GM18505 (cell line): ENCODE measurements around the gene MAPK14.
"Not testable (repeated sequence)": the region's sequence is repeated elsewhere in the genome, so short reads cannot be mapped to it uniquely, and the experiment has no call there.

Experiments used
- ATAC-seq: cut with Tn5 transposase; IDR thresholded peaks from one replicate; pipeline ENCODE4 v1.9.1; 2021; ENCODE audit not compliant: unreplicated experiment
- POLR2A ChIP-seq: IDR thresholded peaks from 4 replicates; pipeline ENCODE4 v1.6.1; 2011; ENCODE audit warnings: borderline replicate concordance; ENCODE audit not compliant: insufficient read depth, insufficient read length; ENCODE audit errors: extremely low read depth

The MAPK14 gene

DNA sequence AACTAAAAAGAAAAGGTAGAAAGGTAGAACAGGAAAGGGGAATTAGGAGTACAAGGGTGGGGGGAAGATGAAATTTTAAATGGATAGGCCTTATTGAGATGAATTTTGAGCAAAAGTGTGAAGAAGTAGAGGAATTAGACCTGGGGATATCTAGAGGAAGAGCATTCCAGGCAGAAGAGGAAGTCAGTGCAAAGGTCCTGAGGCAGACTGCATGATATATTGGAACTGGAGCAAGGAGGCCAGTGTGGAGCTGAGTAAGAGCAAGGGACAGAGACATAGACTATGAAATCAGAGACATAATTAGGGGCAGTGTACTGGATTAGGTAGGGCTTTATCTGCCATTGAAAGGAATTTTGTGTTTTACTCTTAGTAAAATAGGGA lies 40.4 kb downstream of the MAPK14 start:
- TF ChIP-seq POLR2A = no peak
- no peak for ATAC-seq

DNA sequence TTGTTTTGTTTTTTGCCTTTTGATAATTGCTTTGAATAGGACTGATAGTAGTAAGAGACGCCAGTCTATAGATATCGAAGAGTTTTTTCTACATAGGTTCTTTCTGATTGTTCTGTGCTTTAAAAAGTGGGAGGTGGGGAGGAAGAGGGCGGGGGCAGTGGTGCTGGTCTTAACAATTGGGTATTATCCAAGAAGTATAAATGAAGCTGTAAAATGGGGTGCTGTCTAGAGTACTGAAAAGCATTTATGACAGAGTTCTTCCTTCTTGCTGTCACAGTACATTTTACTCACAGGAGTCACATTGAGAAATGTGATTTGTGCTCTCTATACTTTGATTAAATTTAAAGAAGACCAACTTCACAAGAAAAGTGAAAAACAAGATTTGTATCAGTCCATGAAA lies 41.0 kb downstream of the MAPK14 start:
- no peak for ATAC-seq

DNA sequence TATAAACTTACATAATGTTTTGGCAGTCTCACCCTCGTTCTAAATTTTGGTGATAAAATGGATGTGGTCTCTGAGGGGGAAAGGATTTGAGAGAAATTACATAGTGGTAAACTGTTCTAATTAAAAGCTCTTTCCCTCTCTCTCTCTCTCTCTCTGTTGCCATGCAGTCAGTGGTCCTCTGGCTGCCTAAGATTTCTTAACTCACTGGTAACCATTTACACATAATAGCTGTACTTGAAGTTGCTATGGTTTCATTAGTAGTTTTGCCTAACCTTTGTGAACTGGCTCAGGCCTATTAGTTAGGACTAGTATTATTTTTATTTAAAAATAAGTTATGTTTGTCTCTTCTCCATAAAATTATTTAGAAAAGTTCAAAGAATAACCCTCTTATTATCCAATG lies 42.0 kb downstream of the MAPK14 start:
- ATAC-seq = no peak
- no peak for TF ChIP-seq POLR2A

More for the DNA sequence above, 41.0 kb downstream of the MAPK14 start:
- TF ChIP-seq POLR2A = no peak

DNA sequence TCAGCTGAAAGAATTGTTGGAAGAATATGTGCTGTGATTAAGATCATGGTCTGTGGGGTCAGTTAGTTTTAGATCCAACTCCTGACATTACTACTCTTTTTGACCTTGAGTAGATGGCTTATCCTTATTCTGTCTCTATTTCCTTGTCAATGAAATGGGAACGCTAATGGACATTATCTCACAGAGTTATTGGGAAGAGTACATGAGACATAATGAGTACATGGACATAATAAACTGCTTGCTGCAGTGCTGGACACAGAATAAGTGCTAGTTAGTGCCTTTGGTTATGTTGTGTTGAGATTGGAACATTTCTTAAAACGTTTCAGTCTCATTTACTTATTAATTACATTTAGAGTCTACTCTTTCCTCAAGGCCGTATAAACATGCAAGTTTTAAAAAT lies 42.6 kb downstream of the MAPK14 start:
- ATAC-seq = no peak
- TF ChIP-seq POLR2A = no peak

DNA sequence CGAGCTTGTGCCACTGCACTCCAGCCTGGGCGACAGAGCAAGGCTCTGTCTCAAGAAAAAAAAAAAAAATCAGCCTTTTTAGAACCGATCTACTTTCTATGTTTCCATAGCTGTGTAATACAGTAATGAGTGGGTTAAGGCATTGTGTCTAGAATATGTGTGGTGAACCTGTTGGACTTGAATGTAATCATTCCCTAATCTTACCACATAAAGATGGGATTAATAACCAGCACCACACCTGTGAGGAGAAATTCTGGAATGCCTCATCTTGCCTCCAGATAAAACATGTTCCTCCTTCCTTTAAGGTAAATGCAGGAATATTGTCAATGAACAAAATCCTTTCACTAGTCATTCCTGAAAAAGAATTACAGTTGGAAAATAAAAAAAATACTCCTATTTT lies 43.7 kb downstream of the MAPK14 start:
- TF ChIP-seq POLR2A = no peak
- ATAC-seq = no peak

DNA sequence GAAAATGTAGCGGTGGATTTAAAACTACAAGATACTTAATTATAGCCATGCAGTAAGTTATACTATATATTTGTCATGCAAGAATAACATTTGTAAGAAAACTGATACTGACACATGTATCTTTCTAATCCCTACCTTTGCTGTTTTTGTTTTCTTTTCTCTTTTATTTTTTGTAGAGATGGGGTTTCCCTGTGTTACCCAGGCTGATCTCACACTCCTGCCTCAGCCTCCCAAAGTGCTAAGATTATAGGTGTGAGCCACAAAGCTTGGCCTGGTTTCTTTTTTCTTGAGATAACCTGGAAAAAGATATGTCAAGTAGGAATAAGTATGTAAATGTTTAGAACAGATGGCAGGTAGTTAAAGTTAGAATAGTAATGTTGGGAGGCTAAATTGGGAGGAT lies 44.1 kb downstream of the MAPK14 start:
- no peak for TF ChIP-seq POLR2A
- ATAC-seq = no peak

DNA sequence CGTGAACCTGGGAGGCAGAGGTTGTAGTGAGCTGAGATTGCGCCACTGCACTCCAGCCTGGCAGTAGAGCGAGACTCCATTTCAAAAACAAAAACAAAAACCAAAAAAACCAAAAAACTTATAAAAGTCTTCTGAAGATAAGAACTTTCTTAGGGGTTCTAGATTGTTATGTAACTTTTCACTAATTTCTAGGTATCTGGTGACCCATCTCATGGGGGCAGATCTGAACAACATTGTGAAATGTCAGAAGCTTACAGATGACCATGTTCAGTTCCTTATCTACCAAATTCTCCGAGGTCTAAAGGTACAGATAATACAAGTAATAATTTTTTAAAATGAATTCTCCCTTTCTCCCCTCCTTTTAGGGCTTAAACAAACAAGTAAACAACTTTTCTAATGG lies 45.1 kb downstream of the MAPK14 start:
- ATAC-seq = no peak
- no peak for TF ChIP-seq POLR2A

DNA sequence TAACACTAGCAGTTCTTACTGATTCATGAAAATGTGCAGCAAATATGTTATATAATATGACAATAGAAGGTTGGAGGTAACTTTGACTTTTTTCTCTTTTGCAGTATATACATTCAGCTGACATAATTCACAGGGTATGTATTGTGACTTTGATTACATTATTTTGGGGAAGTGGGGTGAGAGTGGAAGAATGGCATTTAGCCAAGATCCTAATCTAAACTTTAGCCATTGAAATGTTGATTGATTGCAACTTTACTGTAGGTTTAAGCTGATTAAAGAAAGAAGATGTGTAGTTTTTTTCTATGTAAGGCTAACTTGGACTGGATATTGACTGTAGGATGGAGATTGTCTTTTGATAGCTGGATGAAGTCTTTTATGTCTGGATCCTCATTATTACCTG lies 46.0 kb downstream of the MAPK14 start:
- no peak for TF ChIP-seq POLR2A

DNA sequence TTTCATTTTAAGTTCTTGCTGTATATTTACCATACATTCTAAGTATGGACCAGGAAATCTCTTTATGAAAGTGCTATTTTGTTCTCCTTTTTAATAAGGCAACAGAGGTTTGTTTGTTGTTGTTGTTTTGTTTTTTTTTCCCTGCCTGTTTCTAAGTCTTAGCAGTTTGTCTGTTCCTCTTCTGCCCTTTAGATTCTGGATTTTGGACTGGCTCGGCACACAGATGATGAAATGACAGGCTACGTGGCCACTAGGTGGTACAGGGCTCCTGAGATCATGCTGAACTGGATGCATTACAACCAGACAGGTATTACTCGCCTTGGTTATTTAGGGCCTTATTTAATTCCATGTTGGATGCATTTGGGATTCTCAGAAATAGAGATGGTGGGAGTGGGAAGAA lies 48.0 kb downstream of the MAPK14 start:
- no peak for TF ChIP-seq POLR2A
- no peak for ATAC-seq

More for the DNA sequence above, 46.0 kb downstream of the MAPK14 start:
- no peak for ATAC-seq

DNA sequence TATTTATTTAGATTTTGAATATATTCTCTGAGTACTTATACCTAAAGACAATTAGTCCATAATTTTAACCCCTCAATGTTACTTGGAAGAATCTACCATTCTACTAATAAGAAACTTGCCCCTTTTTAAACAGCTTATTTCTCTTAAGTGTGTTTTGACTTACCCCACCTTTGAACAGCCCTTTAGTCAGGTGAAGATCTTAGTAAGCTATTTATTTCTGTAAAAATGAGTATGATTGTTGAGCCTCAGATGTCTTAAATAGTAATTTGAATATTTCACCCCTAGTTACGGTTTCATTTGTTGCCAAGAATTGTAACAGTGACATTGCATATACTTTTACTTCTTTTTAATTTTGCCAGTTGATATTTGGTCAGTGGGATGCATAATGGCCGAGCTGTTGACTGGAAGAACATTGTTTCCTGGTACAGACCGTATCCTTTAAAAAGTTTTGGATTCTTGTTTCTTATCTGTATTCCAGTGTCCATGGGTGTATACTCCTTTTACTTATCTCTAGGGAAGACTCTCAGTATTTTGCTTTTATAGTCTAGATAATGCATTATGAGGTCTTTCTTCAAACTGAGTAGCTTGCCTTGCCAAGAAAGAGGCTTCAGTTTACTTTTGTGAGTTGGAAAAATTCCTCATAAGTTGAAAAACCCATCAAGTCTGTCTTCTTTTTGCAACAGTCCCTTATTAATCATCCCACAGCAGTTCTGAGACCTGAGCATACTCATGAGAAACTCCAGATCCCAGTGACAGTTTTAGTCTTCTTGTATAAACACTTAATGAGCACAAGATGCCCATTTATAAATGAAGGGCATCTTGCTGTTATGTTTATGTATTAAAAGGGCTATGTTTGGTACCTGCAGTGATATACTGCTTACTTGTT lies 48.8 kb downstream of the MAPK14 start:
- no peak for TF ChIP-seq POLR2A
- ATAC-seq = no peak

DNA sequence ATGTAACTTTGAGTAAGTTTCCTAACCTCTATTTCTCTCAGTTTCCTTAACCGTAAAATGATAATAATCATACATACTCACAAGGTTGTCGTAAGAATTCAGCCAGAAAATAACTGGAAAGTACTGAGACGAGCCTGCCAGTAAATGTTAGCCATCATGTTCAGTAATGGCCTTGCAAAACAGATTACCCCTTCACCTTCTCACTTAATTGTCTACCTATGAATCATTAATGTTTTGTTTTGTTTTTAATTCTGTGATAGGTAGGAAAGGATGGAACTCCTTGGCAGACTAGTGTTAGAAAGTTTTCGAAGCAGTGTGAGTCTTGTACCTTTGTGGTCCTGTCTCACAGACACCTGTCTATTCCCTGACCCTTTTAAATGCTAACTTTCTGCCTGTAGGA lies 50.6 kb downstream of the MAPK14 start:
- TF ChIP-seq POLR2A = no peak
- no peak for ATAC-seq

DNA sequence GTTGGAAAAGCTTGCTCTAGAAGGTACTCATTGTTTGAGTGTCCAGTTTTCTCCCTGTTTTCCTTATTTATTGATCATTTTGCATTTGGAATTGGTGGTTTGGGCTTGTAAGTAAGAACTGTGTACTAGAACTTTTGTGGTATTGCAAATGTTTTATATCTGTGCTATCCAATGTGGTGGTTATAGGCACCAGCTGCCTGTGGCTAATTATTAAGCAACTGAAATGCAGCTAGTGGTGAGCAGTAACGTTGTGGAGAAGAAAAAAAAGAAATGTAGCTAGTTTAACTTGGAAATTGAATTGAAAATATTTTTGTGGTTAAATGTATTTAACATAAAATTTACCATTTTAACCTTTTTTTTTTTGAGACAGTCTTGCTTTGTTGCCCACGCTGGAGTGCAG lies 52.0 kb downstream of the MAPK14 start:
- ATAC-seq = no peak
- TF ChIP-seq POLR2A = no peak

DNA sequence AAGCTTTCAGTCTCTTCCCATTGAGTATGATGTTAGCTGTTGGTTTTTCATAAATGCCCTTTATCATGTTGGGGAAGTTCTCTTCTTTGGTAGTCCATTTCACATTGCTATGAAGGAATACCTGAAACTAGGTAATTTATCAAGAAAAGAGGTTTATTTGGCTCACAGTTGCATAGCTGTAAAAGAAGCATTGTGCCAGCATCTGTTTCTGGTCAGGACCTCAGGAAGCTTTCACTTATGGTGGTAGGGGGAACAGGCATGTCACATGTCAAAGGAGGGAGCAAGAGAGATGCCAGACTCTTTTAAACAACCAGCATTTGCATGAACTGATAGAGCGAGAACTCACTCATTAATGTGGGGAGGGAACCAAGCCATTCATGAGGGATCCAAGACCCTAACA lies 54.7 kb downstream of the MAPK14 start:
- ATAC-seq = no peak
- TF ChIP-seq POLR2A = no peak

DNA sequence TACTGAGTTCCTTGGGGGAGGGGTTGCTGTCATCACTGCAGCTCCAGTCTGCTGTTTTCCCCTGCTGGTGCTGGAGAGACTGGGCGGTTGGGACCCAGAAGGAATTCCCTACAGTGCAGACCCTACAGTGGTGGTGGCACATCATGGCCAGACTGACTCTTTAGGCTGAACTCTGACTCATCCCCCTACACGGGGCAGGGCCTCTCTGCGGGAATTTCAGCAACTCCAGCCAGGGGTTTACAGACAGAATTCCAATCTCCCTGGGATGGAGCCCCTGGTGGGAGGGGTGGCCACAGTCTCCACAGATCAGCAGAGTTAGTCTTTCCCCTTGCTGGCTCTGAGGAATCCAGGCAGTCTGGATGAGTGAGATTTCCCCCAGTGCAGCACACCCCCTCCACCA lies 55.8 kb downstream of the MAPK14 start:
- TF ChIP-seq POLR2A = no peak
- ATAC-seq = no peak

DNA sequence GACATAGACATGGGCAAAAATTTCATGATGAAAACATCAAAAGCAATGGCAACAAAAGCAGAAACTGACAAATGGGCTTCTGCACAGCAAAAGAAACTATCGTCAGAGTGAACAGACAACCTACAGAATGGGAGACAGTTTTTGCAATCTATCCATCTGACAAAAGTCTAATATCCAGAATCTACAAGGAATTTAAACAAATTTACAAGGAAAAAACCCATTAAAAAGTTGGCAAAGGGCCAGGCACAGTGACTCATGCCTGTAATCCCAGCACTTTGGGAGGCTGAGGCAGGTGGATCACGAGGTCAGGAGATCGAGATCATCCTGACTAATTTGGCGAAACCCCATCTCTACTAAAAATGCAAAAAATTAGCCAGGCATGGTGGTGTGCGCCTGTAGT lies 60.6 kb downstream of the MAPK14 start:
- ATAC-seq = not testable (repeated sequence)

DNA sequence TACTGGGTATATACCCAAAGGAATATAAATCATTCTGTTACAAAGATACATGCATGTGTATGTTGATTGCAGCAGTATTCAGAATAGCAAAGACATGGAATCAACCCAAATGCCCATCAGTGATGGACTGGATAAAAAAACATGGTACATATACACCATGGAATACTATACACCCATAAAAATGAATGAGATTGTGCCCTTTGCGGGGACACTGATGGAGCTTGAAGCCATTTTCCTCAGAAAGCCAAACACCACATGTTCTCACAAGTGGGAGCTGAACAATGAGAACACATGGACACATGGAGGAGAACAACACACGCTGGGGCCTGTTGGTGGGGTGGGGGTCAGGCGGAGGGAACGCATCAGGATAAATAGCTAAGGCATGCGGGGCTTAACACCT lies 61.4 kb downstream of the MAPK14 start:
- TF ChIP-seq POLR2A = no peak
- ATAC-seq = no peak

DNA sequence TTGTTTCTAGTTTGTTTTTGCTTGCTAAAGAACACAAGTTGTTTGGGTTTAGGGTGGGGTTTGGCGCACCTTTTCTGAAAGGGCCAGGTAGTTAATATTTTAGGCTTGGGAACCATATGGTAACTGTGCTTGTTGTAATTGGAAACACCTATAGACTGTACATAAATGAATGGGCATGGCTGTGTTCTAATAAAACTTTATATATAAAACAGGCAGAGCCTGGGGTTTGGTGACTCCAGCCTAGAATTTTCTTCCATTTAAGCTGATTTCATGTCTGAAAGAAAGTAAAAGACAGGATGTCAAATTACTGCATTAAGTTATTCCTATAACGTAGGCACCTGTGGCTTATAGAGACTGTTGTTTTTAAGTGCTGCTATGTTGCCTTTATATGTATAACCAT lies 66.6 kb downstream of the MAPK14 start:
- no peak for TF ChIP-seq POLR2A
- no peak for ATAC-seq
